OCI-LY1 (cell line): ENCODE results near the gene TIE1.

ENCODE experiments used
- CTCF ChIP-seq: fragments of 200-600 bp; sonication (generic), shearing (Covaris generic); IDR thresholded peaks from 2 replicates; pipeline ENCODE4 v1.5.1; 2017; ENCODE audit warnings: mild to moderate bottlenecking, antibody characterized with exemption, low read length, moderate library complexity, mixed read lengths
- EZH2 ChIP-seq: fragments of 200-600 bp; sonication (generic), shearing (Covaris generic); IDR thresholded peaks from 2 replicates; pipeline ENCODE4 v1.8.0; 2017; ENCODE audit warnings: borderline replicate concordance, mixed run types, mild to moderate bottlenecking, antibody characterized with exemption, low read length, moderate library complexity, mixed read lengths

- TF ChIP-seq CTCF (no peak), EZH2 (no peak)
Measured at GRCh38 chr1:43304771-43305300, 4.1 kb downstream of the TIE1 start.
